COR-L47 (cell line): ENCODE data around the gene SLC17A9.
"Not testable (repeated sequence)": the region's sequence is repeated elsewhere in the genome, so short reads cannot be mapped to it uniquely, and the experiment has no call there.

ENCODE experiments used
- DNase-seq: peaks from one replicate; lab custom pipeline; 2025; lab: John Stamatoyannopoulos, UW

Gene SLC17A9

GRCh38 chr20:62957136-62958117 is 4.9 kb downstream of the SLC17A9 start:
- no peak for DNase-seq

DNA sequence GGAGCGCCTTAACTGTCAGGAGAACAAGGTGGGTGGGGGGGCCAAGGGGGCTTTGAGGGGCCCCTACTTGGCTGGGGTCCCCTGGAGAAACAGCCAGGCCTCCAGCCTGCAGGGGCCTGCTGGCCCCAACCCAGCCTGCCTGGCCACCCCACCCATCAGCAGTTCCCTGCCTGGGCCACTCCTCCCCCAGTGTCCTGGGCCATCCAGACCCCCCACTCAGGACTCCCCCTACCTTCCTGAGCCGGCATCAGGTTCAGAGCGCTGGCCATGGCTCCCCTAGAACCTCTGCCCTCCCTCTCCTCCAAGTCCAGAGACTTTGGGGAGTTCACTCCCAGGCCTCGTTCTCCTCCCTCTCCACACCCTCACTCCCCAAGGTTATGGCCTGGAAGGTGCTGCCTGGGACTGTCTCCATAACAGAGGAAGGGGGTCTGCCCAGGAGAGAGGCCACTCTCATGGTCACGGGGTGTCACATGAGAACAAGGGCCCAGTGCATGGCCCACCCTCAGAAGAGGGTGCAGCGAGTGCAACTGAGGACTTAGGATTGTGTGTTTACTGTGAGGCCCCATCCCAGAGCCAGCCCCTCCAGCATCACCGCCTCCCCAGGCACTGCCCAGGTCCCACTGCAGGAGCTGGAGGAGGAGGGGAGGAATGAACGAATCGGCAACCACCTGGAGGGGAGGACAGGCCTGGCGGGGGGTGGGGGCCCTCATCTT is 6.0 kb downstream of the SLC17A9 start:
- DNase-seq = no peak

GRCh38 chr20:62959101-62959971 is 6.8 kb downstream of the SLC17A9 start:
- DNase-seq = no peak

- no peak for DNase-seq
Observed at GRCh38 chr20:62959998-62960436, 7.5 kb downstream of the SLC17A9 start.

DNA sequence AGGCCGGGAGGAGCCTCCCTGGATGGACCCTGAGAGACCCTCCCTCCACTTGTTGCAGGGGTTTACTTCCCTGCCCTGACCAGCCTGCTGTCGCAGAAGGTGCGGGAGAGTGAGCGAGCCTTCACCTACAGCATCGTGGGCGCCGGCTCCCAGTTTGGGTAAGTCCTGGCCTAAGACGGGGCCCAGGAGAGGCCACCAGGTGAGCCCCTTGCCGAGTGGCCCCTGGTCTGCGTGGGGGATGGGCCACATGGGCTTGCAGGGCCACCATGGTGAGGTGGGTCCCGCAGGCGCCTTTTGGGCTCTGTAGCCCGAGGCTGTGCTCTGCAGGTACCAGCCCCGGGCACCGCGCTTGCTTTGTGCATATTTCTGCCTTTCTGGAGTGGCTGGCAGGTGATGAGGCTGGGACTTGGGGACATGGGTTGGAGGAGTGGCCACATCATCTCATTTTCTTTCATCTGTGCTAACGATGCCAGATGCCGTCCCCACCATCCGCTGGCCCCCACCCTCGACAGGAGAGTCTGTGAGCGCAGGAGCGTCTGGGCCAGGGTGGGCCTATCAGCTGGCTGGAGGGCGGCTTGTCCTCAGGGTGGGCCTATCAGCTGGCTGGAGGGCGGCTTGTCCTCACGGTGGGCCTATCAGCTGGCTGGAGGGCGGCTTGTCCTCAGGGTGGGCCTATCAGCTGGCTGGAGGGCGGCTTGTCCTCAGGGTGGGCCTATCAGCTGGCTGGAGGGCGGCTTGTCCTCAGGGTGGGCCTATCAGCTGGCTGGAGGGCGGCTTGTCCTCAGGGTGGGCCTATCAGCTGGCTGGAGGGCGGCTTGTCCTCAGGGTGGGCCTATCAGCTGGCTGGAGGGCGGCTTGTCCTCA is 8.2 kb downstream of the SLC17A9 start:
- DNase-seq = not testable (repeated sequence)

DNA sequence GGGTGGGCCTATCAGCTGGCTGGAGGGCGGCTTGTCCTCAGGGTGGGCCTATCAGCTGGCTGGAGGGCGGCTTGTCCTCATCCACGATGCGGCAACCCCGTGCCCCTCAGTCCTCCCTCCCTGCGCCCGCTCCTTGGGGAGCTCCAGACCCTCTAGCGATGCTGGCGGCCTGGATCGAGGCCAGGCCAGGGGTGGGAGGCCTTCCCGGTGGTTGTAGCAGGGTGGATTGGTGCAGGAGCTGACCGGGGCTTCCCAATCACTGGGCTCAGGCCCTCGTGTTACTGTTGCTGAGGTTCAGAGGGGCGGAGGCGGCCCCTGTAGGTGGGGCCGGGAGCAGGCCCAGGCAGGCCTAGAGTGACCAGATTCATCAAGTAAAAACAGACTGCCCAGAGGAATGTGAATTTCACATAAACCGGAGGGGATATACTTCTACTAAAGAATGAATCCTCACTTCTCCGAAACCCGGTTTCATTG is 8.8 kb downstream of the SLC17A9 start:
- DNase-seq = no peak

- DNase-seq = no peak
Observed at GRCh38 chr20:62961799-62962198, 9.3 kb downstream of the SLC17A9 start.

DNA sequence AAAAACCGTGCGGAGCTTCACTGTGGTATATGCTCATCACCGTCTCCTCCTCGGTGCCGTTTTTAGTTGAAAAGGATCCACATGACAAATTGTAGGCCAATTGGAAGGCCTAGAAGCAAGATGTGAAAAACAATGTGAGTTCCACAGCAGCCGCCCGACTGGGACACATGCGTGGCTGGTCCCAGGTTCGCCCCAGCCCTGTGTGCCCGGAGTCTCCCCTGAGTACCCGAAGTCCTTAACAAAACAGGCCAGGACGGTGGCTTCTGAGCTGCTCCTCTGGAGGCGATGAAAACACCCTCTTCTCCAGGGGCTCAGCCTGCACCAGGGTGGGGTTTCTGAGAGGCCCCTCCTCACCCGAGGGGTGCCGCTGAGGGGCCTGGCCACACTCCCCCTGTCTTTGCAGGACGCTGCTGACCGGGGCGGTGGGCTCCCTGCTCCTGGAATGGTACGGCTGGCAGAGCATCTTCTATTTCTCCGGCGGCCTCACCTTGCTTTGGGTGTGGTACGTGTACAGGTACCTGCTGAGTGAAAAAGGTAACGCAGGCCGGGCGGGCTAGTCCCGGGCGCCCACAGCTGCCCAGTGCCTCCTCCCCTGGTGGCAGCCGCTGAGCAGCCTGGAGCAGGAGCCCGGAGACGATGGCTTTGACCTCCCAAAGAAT is 9.8 kb downstream of the SLC17A9 start:
- DNase-seq = no peak

DNA sequence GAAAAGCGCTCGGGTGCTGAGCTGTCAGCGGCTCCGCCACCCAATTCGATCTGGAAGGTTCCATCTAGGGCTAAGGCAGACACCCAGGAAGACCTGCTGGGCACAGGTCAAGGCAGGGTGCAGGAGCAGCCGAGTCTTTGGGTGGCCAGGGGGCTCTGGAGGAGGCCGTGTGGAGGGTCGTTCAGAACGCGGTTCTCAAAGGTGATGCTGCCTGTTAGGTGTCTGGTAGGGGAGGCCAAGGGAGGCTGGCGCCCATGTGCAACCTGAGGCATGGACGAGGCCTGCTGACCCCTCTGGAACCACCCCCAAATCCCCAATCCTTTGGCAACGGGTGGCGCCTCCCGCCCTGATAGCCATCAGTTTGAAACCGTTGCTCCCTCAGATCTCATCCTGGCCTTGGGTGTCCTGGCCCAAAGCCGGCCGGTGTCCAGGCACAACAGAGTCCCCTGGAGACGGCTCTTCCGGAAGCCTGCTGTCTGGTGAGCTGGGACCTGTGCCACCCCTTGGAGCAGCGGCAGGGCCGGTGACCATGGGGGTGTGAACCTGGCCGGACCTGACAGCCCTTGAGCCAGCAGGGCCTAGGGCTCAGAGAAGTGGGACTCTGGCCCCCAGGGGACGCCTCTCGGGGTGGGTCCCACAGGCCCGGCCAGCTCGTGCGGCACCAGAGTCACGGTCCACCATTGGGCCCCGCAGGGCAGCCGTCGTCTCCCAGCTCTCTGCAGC is 10.5 kb downstream of the SLC17A9 start:
- DNase-seq = no peak

GRCh38 chr20:62963614-62964397 is 11.3 kb downstream of the SLC17A9 start:
- DNase-seq = no peak

DNA sequence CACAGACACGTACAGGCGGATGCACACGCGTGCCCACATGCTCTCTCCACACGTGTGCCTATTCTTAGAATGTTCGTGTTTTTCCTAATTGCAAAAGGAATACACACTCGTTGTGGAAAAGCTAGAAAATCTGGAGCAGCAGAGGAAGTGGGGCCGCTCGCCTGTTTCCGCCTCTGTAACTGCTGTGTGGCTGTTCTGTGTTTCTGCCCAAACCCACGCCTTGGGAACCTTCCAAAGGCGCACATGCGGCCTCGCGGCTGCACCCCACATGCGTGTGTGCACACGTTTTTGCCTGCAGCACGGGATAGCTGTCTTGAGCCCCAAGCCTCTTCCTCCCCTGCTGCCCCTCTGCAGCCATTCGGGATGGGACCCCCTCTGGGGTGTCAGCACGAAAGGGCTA is 12.2 kb downstream of the SLC17A9 start:
- DNase-seq = no peak

DNA sequence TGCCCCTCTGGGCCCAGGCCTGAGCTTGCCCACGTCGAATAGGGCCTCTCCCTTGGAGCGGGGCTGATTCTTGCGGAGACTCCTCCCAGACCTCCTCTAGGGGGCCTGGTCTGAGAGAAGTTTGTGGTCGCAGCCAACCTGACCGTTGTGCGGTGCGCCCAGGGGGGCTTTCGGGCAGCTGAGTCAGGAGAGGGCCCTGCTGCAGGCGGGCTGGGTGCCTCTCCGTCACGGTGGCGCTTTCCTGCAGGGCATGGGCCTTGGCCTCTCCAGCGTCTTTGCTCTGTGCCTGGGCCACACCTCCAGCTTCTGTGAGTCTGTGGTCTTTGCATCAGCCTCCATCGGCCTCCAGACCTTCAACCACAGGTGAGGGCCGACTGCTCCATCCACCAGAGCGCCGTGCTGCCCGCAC is 12.9 kb downstream of the SLC17A9 start:
- DNase-seq = no peak

- no peak for DNase-seq
Observed at GRCh38 chr20:62966212-62967148, 14.0 kb downstream of the SLC17A9 start.

DNA sequence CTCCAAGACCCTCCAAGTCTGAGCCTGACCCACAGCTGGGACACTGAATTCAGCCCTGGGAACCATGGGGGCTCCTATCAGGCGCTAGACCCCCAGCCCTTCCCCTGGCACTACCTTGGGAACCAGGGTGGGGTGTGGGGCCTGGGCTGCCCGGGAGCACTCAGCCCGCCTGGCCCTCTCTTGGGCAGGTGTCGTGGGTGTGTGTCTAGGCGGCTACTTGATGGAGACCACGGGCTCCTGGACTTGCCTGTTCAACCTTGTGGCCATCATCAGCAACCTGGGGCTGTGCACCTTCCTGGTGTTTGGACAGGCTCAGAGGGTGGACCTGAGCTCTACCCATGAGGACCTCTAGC is 14.6 kb downstream of the SLC17A9 start:
- DNase-seq = no peak

DNA sequence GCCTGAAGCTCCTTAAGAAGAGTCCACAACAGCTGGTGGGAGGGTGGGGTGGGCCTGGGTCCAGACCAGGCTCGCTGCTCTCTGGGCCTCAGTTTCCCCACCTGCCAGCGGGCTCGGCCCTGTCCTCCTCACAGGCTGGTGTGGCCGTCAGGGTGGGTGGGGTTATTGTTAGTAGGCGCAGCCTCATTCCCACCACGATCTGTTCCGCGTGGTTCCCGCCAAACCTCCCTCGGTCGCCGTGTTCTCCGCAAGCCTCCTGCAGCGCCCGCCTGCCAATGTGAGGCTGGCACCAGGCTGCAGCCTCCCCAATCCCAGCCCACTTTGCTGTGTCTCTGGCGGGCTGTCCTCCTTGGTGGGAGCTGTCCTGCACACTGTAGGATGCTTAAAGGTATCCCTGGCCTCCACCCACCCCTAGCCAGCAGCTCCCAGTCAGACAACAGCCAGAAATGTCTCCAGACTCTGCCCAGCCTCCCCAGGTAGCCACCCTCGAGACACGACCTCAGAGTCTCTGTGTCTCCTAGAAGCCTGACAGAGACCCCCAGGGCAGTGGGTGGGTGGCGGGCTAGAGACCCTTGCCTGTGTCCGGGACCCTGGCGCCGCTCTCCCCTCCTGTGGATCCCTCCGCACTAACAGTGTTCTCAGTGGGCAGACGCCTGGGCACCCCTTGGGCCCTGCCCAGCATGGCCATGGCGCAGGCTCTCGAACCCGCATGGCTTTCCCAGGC is 15.3 kb downstream of the SLC17A9 start:
- no peak for DNase-seq

- no peak for DNase-seq
Observed at GRCh38 chr20:62968378-62969178, 16.1 kb downstream of the SLC17A9 start.
